PFSK-1 (cell line): Measurements from ENCODE around the gene GAS6.

ENCODE experiments used
- POLR2AphosphoS5 ChIP-seq: IDR thresholded peaks from 2 replicates; pipeline ENCODE4 v1.6.1; 2012; ENCODE audit warnings: low read depth, mild to moderate bottlenecking, control low read depth, low read length, moderate library complexity
- REST ChIP-seq, 2 experiments: IDR thresholded peaks; 2 replicates each; pipeline versions ENCODE4 v1.6.1 to v1.8.0; 2011 to 2012; ENCODE audit warnings: low read depth in 2 of 2, low read length in 2 of 2, control low read depth in 1 of 2, inconsistent platforms in 1 of 2, mild to moderate bottlenecking in 1 of 2, moderate library complexity in 1 of 2; ENCODE audit not compliant: insufficient read depth in 1 of 2

- TF ChIP-seq POLR2AphosphoS5 (no peak), REST (IDR thresholded peaks at IDR 0.05; ENCODE audit: insufficient read depth in 1 of 2, low read depth in 2 of 2, low read length in 2 of 2) (no peak)
Observed at GRCh38 chr13:113835461-113836270, 28.2 kb downstream of the GAS6 start.
